ENCODE data around the gene ERCC6.

GRCh38 chr10:49524496-49524895 lies 14.4 kb downstream of the ERCC6 start:
- TF ChIP-seq, protein P1, sequence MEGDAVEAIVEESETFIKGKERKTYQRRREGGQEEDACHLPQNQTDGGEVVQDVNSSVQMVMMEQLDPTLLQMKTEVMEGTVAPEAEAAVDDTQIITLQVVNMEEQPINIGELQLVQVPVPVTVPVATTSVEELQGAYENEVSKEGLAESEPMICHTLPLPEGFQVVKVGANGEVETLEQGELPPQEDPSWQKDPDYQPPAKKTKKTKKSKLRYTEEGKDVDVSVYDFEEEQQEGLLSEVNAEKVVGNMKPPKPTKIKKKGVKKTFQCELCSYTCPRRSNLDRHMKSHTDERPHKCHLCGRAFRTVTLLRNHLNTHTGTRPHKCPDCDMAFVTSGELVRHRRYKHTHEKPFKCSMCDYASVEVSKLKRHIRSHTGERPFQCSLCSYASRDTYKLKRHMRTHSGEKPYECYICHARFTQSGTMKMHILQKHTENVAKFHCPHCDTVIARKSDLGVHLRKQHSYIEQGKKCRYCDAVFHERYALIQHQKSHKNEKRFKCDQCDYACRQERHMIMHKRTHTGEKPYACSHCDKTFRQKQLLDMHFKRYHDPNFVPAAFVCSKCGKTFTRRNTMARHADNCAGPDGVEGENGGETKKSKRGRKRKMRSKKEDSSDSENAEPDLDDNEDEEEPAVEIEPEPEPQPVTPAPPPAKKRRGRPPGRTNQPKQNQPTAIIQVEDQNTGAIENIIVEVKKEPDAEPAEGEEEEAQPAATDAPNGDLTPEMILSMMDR (IDR thresholded peaks at IDR 0.05; ENCODE audit: poor library complexity): no peak
- no peak for TF ChIP-seq EZH2phosphoT487 (IDR thresholded peaks at IDR 0.05; ENCODE audit: low read depth, severe bottlenecking, unreplicated experiment)
